Hepatocyte (in vitro differentiated cells): ENCODE data around the gene PCK1.

Source experiments
- EZH2 ChIP-seq: fragments of 200-600 bp; sonication (generic); IDR thresholded peaks from 2 replicates; pipeline ENCODE4 v1.6.1; 2016; ENCODE audit warnings: antibody characterized with exemption, mild to moderate bottlenecking, borderline replicate concordance
- EZH2phosphoT487 ChIP-seq: fragments of 200-600 bp; sonication (generic); IDR thresholded peaks from one replicate; pipeline ENCODE4 v1.6.1; 2018; ENCODE audit warnings: antibody characterized with exemption, mild to moderate bottlenecking, low read depth, moderate library complexity; ENCODE audit not compliant: unreplicated experiment, severe bottlenecking
- TF ChIP-seq, protein P1 (sequence below): fragments of 200-600 bp; sonication (generic); IDR thresholded peaks from 2 replicates; pipeline ENCODE4 v1.5.1; 2016; ENCODE audit warnings: antibody characterized with exemption, mild to moderate bottlenecking; ENCODE audit not compliant: poor library complexity

DNA sequence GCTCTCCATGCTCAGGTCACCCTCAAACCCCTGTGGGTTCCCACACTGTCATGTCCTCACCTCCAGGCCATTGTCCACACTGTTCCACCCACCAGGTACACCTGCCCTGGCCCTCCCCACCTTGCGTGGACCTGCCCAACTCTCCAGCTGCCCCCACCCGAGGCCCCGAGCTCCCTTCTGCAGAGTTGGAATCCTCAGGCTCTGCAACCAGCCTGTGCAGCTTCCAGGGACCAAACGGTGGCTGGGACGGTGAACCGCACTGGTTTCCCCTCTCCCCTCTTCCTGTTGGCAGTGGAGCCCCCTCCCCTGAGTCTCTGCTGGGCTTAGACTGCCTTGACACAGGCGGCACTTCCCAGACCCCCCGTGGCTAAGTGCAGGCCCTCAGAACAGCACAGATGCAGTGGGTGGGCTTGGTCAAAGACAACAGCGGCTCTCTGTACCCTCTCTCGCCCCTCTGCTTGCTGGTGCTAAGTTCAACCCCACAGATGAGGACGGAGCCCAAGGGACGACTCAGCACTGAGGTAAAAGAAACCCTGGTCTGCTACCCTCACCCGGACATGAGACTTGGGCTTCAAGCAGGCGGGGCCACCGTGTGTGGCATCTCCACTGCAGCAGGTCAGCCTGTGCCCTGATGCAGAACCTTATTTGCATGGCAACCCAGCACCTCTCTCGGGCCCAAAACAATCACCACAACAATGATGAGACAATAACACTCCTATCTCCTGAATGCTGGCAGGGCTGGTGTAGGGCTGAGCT, 48.4 kb downstream of the PCK1 start:
- TF ChIP-seq, protein P1, sequence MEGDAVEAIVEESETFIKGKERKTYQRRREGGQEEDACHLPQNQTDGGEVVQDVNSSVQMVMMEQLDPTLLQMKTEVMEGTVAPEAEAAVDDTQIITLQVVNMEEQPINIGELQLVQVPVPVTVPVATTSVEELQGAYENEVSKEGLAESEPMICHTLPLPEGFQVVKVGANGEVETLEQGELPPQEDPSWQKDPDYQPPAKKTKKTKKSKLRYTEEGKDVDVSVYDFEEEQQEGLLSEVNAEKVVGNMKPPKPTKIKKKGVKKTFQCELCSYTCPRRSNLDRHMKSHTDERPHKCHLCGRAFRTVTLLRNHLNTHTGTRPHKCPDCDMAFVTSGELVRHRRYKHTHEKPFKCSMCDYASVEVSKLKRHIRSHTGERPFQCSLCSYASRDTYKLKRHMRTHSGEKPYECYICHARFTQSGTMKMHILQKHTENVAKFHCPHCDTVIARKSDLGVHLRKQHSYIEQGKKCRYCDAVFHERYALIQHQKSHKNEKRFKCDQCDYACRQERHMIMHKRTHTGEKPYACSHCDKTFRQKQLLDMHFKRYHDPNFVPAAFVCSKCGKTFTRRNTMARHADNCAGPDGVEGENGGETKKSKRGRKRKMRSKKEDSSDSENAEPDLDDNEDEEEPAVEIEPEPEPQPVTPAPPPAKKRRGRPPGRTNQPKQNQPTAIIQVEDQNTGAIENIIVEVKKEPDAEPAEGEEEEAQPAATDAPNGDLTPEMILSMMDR = no peak
- TF ChIP-seq EZH2phosphoT487 (no peak), EZH2 (no peak)
